Karpas-422 (cell line): Measurements from ENCODE around the gene B3GALT2. TPM values are rescaled to one million over a fixed set of nuclear protein-coding genes. Genes with fewer than 3 reads are reported as not detected.

Experiments
- DNase-seq: peaks from one replicate; pipeline ENCODE4 v3.0.0-alpha.2; 2015
- H2AFZ ChIP-seq: fragments of 200-600 bp; sonication (generic); 2 replicates; pipeline ENCODE4 v1.6.1; 2014; ENCODE audit warnings: antibody characterized with exemption, low read length, mixed read lengths
- H3K27ac ChIP-seq: fragments of 200-600 bp; sonication (generic); 2 replicates; pipeline ENCODE4 v1.5.1; 2014; ENCODE audit warnings: mild to moderate bottlenecking, low read length, moderate library complexity
- H3K27me3 ChIP-seq: fragments of 200-600 bp; sonication (generic); 2 replicates; pipeline ENCODE4 v1.6.1; 2014; ENCODE audit warnings: low read length, mixed read lengths
- H3K36me3 ChIP-seq: fragments of 200-600 bp; sonication (generic); 2 replicates; pipeline ENCODE4 v1.6.1; 2014; ENCODE audit warnings: low read length, mixed read lengths; ENCODE audit not compliant: insufficient read depth
- H3K4me1 ChIP-seq: fragments of 200-600 bp; sonication (generic); 2 replicates; pipeline ENCODE4 v1.6.1; 2014; ENCODE audit warnings: mild to moderate bottlenecking, low read length, mixed read lengths
- H3K4me2 ChIP-seq: fragments of 200-600 bp; sonication (generic); 2 replicates; pipeline ENCODE4 v1.6.1; 2014; ENCODE audit warnings: low read length, low read depth, mild to moderate bottlenecking; ENCODE audit not compliant: poor library complexity, severe bottlenecking
- H3K4me3 ChIP-seq: fragments of 200-600 bp; sonication (generic); 2 replicates; pipeline ENCODE4 v1.5.1; 2014; ENCODE audit warnings: mild to moderate bottlenecking, antibody characterized with exemption, low read length, mixed read lengths
- H3K79me2 ChIP-seq: fragments of 200-600 bp; sonication (generic); 2 replicates; pipeline ENCODE4 v1.6.1; 2014; ENCODE audit warnings: mild to moderate bottlenecking, low read length, mixed read lengths
- H3K9ac ChIP-seq: fragments of 200-600 bp; sonication (generic); 2 replicates; pipeline ENCODE4 v1.6.0; 2014; ENCODE audit warnings: low read length
- H3K9me2 ChIP-seq: fragments of 200-600 bp; sonication (generic), shearing (Covaris generic); replicated peaks from 2 replicates; pipeline ENCODE4 v1.6.0; 2014; ENCODE audit warnings: mild to moderate bottlenecking, low read length, moderate library complexity; ENCODE audit not compliant: insufficient read depth
- H3K9me3 ChIP-seq: fragments of 300-700, 200-600 bp; sonication (generic); 2 replicates; pipeline ENCODE4 v1.6.1; 2014; ENCODE audit warnings: low read length, mixed read lengths
- H4K20me1 ChIP-seq: fragments of 200-600 bp; sonication (generic); 2 replicates; pipeline ENCODE4 v1.6.1; 2014; ENCODE audit warnings: mild to moderate bottlenecking, antibody characterized with exemption, low read length, low read depth; ENCODE audit not compliant: insufficient read depth
- total RNA-seq: library from RNA; depleted of rRNA; stranded (reverse); fragments of >200 nt; shearing (Covaris generic); gene quantifications from 2 replicates; pipeline ENCODE4 v1.2.3, GENCODE V29; 2014; ENCODE audit warnings: low replicate concordance

Gene B3GALT2
- total RNA-seq, 1 experiment from 2014 or later, result not detected

GRCh38 chr1:193213998-193214397 lies 27.6 kb upstream of the B3GALT2 start:
- no peaks in the 10 kb centered on the region for H3K9me3 ChIP-seq
- DNase-seq, result no peak
- H3K4me3 ChIP-seq, result no peak overlapping the region
- peaks cover 44% of the 10 kb centered on the region for H3K79me2 ChIP-seq
- H3K36me3 ChIP-seq, result peaks cover 13% of the 10 kb centered on the region
- no peaks in the 10 kb centered on the region for H3K27me3 ChIP-seq
- no peak overlapping the region for H3K9ac ChIP-seq
- no peak overlapping the region for H3K27ac ChIP-seq
- H4K20me1 ChIP-seq, result no peaks in the 10 kb centered on the region
- H3K4me2 ChIP-seq, result no peak overlapping the region
- no peak overlapping the region for H2AFZ ChIP-seq
- no peaks in the 10 kb centered on the region for H3K9me2 ChIP-seq
- H3K4me1 ChIP-seq, result no peaks in the 10 kb centered on the region

GRCh38 chr1:193212637-193213036 lies 26.2 kb upstream of the B3GALT2 start:
- Histone ChIP-seq H2AFZ (no peak overlapping the region), H3K4me1 (no peaks in the 10 kb centered on the region)
- DNase-seq, result no peak

DNA sequence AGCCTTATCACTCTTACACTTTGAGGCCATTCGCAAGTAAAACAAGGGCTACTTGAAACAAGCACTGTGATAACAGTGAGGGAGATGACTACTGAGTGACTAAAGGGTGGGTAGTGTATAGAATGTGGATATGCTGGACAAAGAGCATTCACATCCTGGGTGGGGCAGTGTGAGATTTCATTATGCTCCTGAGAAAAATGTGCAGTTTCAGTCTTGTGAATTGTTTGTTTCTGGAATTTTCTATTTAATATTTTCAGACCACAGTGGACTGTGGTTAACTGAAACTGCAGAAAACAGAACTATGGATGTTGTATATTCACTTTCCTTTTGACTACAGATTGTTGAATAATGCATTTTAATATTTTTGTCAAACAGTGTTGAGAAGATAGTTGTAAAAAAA lies 25.1 kb upstream of the B3GALT2 start:
- H3K27me3 ChIP-seq, result no peaks in the 10 kb centered on the region
- no peak overlapping the region for H3K4me2 ChIP-seq
- no peaks in the 10 kb centered on the region for H4K20me1 ChIP-seq
- H3K9me3 ChIP-seq, result 0 out of 2 replicates have a peak, but pooled peaks cover 4% of the 10 kb centered on the region
- no peaks in the 10 kb centered on the region for H3K4me1 ChIP-seq
- H3K27ac ChIP-seq, result no peak overlapping the region
- H3K79me2 ChIP-seq, result peaks cover 51% of the 10 kb centered on the region
- no peak for DNase-seq
- H2AFZ ChIP-seq, result no peak overlapping the region
- no peak overlapping the region for H3K9ac ChIP-seq
- no peak overlapping the region for H3K4me3 ChIP-seq
- H3K36me3 ChIP-seq, result peaks cover 18% of the 10 kb centered on the region
- no peaks in the 10 kb centered on the region for H3K9me2 ChIP-seq

More at GRCh38 chr1:193212637-193213036, 26.2 kb upstream of the B3GALT2 start:
- H3K27ac ChIP-seq, result no peak overlapping the region
- H3K9me3 ChIP-seq, result no peaks in the 10 kb centered on the region
- no peak overlapping the region for H3K9ac ChIP-seq
- no peak overlapping the region for H3K4me3 ChIP-seq
- no peaks in the 10 kb centered on the region for H3K9me2 ChIP-seq
- H3K36me3 ChIP-seq, result peaks cover 13% of the 10 kb centered on the region
- no peaks in the 10 kb centered on the region for H4K20me1 ChIP-seq
- no peak overlapping the region for H3K4me2 ChIP-seq
- H3K79me2 ChIP-seq, result peaks cover 56% of the 10 kb centered on the region
- H3K27me3 ChIP-seq, result no peaks in the 10 kb centered on the region

GRCh38 chr1:193210996-193211395 lies 24.6 kb upstream of the B3GALT2 start:
- peaks cover 23% of the 10 kb centered on the region for H3K36me3 ChIP-seq
- no peak overlapping the region for H2AFZ ChIP-seq
- no peak overlapping the region for H3K9ac ChIP-seq
- H3K27ac ChIP-seq, result no peak overlapping the region
- peaks cover 52% of the 10 kb centered on the region for H3K79me2 ChIP-seq
- no peaks in the 10 kb centered on the region for H3K27me3 ChIP-seq
- H4K20me1 ChIP-seq, result no peaks in the 10 kb centered on the region
- no peak for DNase-seq
- no peak overlapping the region for H3K4me2 ChIP-seq
- H3K9me2 ChIP-seq, result no peaks in the 10 kb centered on the region
- no peak overlapping the region for H3K4me3 ChIP-seq
- 0 out of 2 replicates have a peak, but pooled peaks cover 4% of the 10 kb centered on the region for H3K9me3 ChIP-seq
- no peaks in the 10 kb centered on the region for H3K4me1 ChIP-seq

GRCh38 chr1:193201021-193201420 lies 14.6 kb upstream of the B3GALT2 start:
- H3K4me3 ChIP-seq, result no peak overlapping the region
- no peaks in the 10 kb centered on the region for H3K4me1 ChIP-seq
- H4K20me1 ChIP-seq, result no peaks in the 10 kb centered on the region
- no peak overlapping the region for H3K27ac ChIP-seq
- H3K9ac ChIP-seq, result no peak overlapping the region
- H3K36me3 ChIP-seq, result peaks cover 26% of the 10 kb centered on the region
- peaks cover 79% of the 10 kb centered on the region for H3K79me2 ChIP-seq
- no peak overlapping the region for H2AFZ ChIP-seq
- no peak overlapping the region for H3K4me2 ChIP-seq
- H3K9me2 ChIP-seq, result no peaks in the 10 kb centered on the region
- DNase-seq, result no peak
- no peaks in the 10 kb centered on the region for H3K9me3 ChIP-seq
- H3K27me3 ChIP-seq, result no peaks in the 10 kb centered on the region

DNA sequence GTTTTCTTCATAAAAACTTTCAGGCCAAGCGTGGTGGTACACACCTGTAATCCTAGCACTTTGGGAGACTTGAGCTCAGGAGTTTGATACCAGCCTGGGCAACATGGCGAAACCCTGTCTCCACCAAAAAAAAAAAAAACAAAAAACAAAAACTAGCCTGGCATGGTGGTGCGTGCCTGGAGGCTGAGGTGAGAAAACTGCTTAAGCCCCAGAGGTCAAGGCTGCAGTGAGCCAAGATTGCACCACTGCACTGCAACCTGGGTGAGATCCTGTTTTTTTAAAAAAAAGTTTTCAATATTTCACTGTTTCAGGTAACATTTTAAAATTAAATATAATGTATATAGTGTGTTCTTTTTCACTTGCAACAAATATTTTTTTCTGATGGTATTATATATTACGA lies 13.5 kb upstream of the B3GALT2 start:
- no peak overlapping the region for H3K9ac ChIP-seq
- H3K27ac ChIP-seq, result no peak overlapping the region
- H4K20me1 ChIP-seq, result no peaks in the 10 kb centered on the region
- no peaks in the 10 kb centered on the region for H3K4me1 ChIP-seq
- DNase-seq, result no peak
- no peaks in the 10 kb centered on the region for H3K9me3 ChIP-seq
- H3K27me3 ChIP-seq, result no peaks in the 10 kb centered on the region
- peaks cover 16% of the 10 kb centered on the region for H3K36me3 ChIP-seq
- no peak overlapping the region for H2AFZ ChIP-seq
- H3K9me2 ChIP-seq, result no peaks in the 10 kb centered on the region
- H3K4me2 ChIP-seq, result no peak overlapping the region
- H3K4me3 ChIP-seq, result no peak overlapping the region
- H3K79me2 ChIP-seq, result peaks cover 80% of the 10 kb centered on the region

DNA sequence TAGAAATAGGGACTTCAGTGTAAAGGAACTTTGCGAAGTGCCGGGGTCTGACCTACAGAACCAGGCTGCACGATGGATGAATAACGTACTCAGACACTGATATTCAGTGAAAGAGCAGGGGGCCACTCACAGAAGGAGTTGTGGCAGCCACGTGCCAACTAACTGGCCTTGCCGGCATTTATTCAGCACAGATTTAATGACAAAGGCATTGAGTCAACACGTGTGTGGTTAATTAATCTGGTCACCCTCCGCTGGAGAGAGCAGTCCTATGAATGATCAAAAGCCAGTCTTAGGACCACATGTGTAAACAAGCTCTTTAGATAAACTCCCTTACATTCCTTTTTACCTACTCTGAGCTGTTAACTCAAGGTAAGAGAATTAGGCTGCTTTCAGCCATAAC lies 6.2 kb upstream of the B3GALT2 start:
- peaks cover 94% of the 10 kb centered on the region for H3K79me2 ChIP-seq
- H3K9ac ChIP-seq, result no peak overlapping the region
- H4K20me1 ChIP-seq, result no peaks in the 10 kb centered on the region
- H3K9me3 ChIP-seq, result no peaks in the 10 kb centered on the region
- no peak overlapping the region for H3K4me2 ChIP-seq
- no peak for DNase-seq
- no peaks in the 10 kb centered on the region for H3K9me2 ChIP-seq
- H3K27ac ChIP-seq, result no peak overlapping the region
- no peak overlapping the region for H3K4me3 ChIP-seq
- no peaks in the 10 kb centered on the region; the same call in 1 of the 2 replicates for H3K4me1 ChIP-seq
- no peaks in the 10 kb centered on the region for H3K27me3 ChIP-seq
- peaks cover 13% of the 10 kb centered on the region for H3K36me3 ChIP-seq
- no peak overlapping the region for H2AFZ ChIP-seq

DNA sequence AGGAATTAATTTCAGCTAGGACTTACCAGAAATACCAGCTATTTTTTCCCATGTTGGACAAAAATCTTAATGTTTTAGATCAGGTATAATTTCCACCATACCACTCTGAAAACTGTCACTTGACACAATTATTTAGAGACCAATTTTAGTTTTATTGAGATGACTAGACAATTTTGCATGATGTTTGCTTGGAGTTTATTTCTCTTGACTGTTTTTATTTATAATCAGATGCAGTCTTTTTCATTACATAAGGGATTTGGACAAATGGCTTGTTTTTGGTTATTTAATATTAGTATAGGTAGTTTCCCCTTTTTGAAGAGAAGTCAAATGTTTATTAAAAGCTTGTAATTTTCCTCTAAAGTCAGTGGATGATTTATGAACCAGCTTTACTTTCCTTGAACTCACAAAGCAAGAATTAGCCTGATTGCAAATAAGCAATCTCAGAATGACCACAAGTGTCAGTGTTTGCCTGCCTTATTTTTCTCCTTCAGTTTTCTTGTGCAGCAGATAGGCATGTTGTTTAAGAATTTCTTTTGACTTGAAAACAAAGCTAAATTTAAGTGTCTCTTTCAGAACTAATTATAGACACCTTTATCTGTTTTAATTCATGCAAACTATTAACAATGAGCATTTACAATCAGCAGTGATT lies 3.8 kb upstream of the B3GALT2 start:
- H3K79me2 ChIP-seq, result peaks cover 94% of the 10 kb centered on the region

More for the DNA sequence above, 3.8 kb upstream of the B3GALT2 start:
- no peaks in the 10 kb centered on the region; the same call in 1 of the 2 replicates for H4K20me1 ChIP-seq
- H2AFZ ChIP-seq, result no peak overlapping the region
- DNase-seq, result no peak
- no peak overlapping the region for H3K27ac ChIP-seq
- no peak overlapping the region for H3K4me3 ChIP-seq
- no peaks in the 10 kb centered on the region for H3K9me3 ChIP-seq
- H3K36me3 ChIP-seq, result peaks cover 13% of the 10 kb centered on the region
- no peaks in the 10 kb centered on the region for H3K9me2 ChIP-seq
- no peaks in the 10 kb centered on the region for H3K27me3 ChIP-seq
- H3K4me1 ChIP-seq, result peaks cover 23% of the 10 kb centered on the region
- H3K4me2 ChIP-seq, result no peak overlapping the region
- no peak overlapping the region for H3K9ac ChIP-seq
